Trophoblast cell (in vitro differentiated cells and primary cell): ENCODE data around the gene RSAD1.

ENCODE experiments used
- DNase-seq, 2 donors: peaks; one replicate each; pipeline ENCODE4 v3.0.0-alpha.2; 2016
- H2AFZ ChIP-seq: 2 replicates; pipeline ENCODE4 v1.6.1; 2013; ENCODE audit warnings: low read length, moderate library complexity, mild to moderate bottlenecking; ENCODE audit not compliant: insufficient read depth, poor library complexity
- H2AK5ac ChIP-seq: 2 replicates; pipeline ENCODE4 v1.6.1; 2013; ENCODE audit warnings: mild to moderate bottlenecking, low read length
- H2BK120ac ChIP-seq: 2 replicates; pipeline ENCODE4 v1.6.1; 2013; ENCODE audit warnings: low read length, mild to moderate bottlenecking, moderate library complexity; ENCODE audit not compliant: insufficient read depth, poor library complexity
- H2BK12ac ChIP-seq: 2 replicates; pipeline ENCODE4 v1.6.1; 2013; ENCODE audit warnings: mild to moderate bottlenecking, low read length, moderate library complexity
- H2BK5ac ChIP-seq: 2 replicates; pipeline ENCODE4 v1.6.1; 2013; ENCODE audit warnings: low read length, low read depth, moderate library complexity, mild to moderate bottlenecking; ENCODE audit not compliant: poor library complexity
- H3K14ac ChIP-seq: 2 replicates; pipeline ENCODE4 v1.6.1; 2013; ENCODE audit warnings: mild to moderate bottlenecking, low read length
- H3K18ac ChIP-seq: 2 replicates; pipeline ENCODE4 v1.6.1; 2013; ENCODE audit warnings: mild to moderate bottlenecking, low read length
- H3K23ac ChIP-seq: 2 replicates; pipeline ENCODE4 v1.6.1; 2013; ENCODE audit warnings: low read length
- H3K27ac ChIP-seq: 2 replicates; pipeline ENCODE4 v1.5.1; 2013; ENCODE audit warnings: low read depth, mild to moderate bottlenecking, inconsistent platforms, low read length, moderate library complexity
- H3K27me3 ChIP-seq: 2 replicates; pipeline ENCODE4 v1.6.1; 2013; ENCODE audit warnings: inconsistent platforms, mild to moderate bottlenecking, low read length, moderate library complexity; ENCODE audit not compliant: insufficient read depth
- H3K36me3 ChIP-seq, 2 experiments: 1 replicate in 1 of 2; 2 replicates in 1 of 2; pipeline ENCODE4 v1.6.1; 2013; ENCODE audit warnings: low read length in 2 of 2, mild to moderate bottlenecking in 2 of 2, moderate library complexity in 1 of 2; ENCODE audit not compliant: insufficient read depth in 2 of 2, control insufficient read depth in 1 of 2
- H3K4ac ChIP-seq: 2 replicates; pipeline ENCODE4 v1.6.1; 2013; ENCODE audit warnings: low read depth, mild to moderate bottlenecking, low read length, moderate library complexity
- H3K4me1 ChIP-seq, 2 experiments: 1 replicate in 1 of 2; 2 replicates in 1 of 2; pipeline ENCODE4 v1.6.1; 2013; ENCODE audit warnings: low read length in 2 of 2, mild to moderate bottlenecking in 2 of 2, moderate library complexity in 1 of 2; ENCODE audit not compliant: insufficient read depth in 2 of 2, control insufficient read depth in 1 of 2
- H3K4me2 ChIP-seq: 2 replicates; pipeline ENCODE4 v1.6.1; 2013; ENCODE audit warnings: inconsistent platforms, mild to moderate bottlenecking, low read length, moderate library complexity
- H3K4me3 ChIP-seq: 2 replicates; pipeline ENCODE4 v1.5.1; 2013; ENCODE audit warnings: mild to moderate bottlenecking, low read depth, low read length, inconsistent platforms
- H3K79me1 ChIP-seq: one replicate; pipeline ENCODE4 v1.6.1; 2013; ENCODE audit warnings: low read length
- H3K79me2 ChIP-seq: 2 replicates; pipeline ENCODE4 v1.6.1; 2013; ENCODE audit warnings: low read length, mild to moderate bottlenecking; ENCODE audit not compliant: control insufficient read depth, insufficient read depth, poor library complexity
- H3K9ac ChIP-seq: 2 replicates; pipeline ENCODE4 v1.6.1; 2013; ENCODE audit warnings: mild to moderate bottlenecking, low read length
- H3K9me3 ChIP-seq: 2 replicates; pipeline ENCODE4 v1.6.1; 2013; ENCODE audit warnings: low read depth, mild to moderate bottlenecking, control low read depth, inconsistent platforms, low read length; ENCODE audit not compliant: insufficient read depth
- H4K12ac ChIP-seq: 2 replicates; pipeline ENCODE4 v1.6.1; 2013; ENCODE audit warnings: low read depth, mild to moderate bottlenecking, low read length, moderate library complexity
- H4K8ac ChIP-seq: 2 replicates; pipeline ENCODE4 v1.6.1; 2013; ENCODE audit warnings: low read depth, mild to moderate bottlenecking, low read length, moderate library complexity
- H4K91ac ChIP-seq: one replicate; pipeline ENCODE4 v1.6.1; 2013; ENCODE audit warnings: low read depth, mild to moderate bottlenecking, low read length, moderate library complexity
- WGBS: extraction: QIAGEN DNeasy Blood & Tissue Kit; methylation state at CpG from one replicate; pipeline ENCODE4 v1.1.7; 2013; ENCODE audit warnings: missing lambda C conversion rate; ENCODE audit not compliant: insufficient read length, insufficient coverage; ENCODE audit errors: extremely low coverage; 5-methylcytosine and 5-hydroxymethylcytosine counted together

The RSAD1 gene

DNA sequence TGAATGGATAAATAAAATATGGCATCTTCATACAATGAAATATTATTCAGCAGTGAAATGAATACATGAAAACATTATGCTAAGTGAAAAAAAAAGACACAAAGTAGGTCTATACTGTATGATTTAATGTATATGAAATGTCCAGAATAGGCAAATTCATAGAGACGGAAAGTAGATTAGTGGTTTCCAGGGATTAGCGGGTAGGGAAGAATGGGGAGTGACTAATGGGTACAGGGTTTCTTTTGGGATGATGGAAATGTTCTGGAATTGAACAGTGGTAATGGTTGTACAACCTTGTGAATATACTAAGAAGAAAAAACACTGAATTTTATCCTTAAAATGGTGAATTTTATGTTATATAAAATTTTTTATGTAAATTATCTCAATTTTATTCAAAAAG, 21.1 kb downstream of the RSAD1 start:
- no peak overlapping the region for H3K4me3 ChIP-seq
- no peak for DNase-seq
- no peak overlapping the region for H3K27ac ChIP-seq
- H3K4me1 ChIP-seq, result peaks cover 5 to 6% of the 10 kb centered on the region in 2 experiments
- H2BK5ac ChIP-seq, result no peak overlapping the region
- no CpG with 5 or more reads among the region's 2 CpGs for WGBS
- no peak overlapping the region for H3K23ac ChIP-seq
- no peak overlapping the region for H2BK120ac ChIP-seq
- H2AK5ac ChIP-seq, result no peak overlapping the region
- no peak overlapping the region for H3K18ac ChIP-seq
- no peak overlapping the region for H4K12ac ChIP-seq
- H3K79me1 ChIP-seq, result no peaks in the 10 kb centered on the region
- H3K4me2 ChIP-seq, result no peak overlapping the region
- no peak overlapping the region for H3K14ac ChIP-seq
- H4K8ac ChIP-seq, result no peak overlapping the region
- H3K9ac ChIP-seq, result no peak overlapping the region
- no peak overlapping the region for H3K4ac ChIP-seq
- peaks cover 2% of the 10 kb centered on the region for H3K9me3 ChIP-seq
- H2BK12ac ChIP-seq, result no peak overlapping the region
- H3K36me3 ChIP-seq, result no peaks in the 10 kb centered on the region
- no peaks in the 10 kb centered on the region for H3K79me2 ChIP-seq
- no peak overlapping the region for H2AFZ ChIP-seq
- peaks cover 2% of the 10 kb centered on the region for H3K27me3 ChIP-seq
- H4K91ac ChIP-seq, result no peak overlapping the region

DNA sequence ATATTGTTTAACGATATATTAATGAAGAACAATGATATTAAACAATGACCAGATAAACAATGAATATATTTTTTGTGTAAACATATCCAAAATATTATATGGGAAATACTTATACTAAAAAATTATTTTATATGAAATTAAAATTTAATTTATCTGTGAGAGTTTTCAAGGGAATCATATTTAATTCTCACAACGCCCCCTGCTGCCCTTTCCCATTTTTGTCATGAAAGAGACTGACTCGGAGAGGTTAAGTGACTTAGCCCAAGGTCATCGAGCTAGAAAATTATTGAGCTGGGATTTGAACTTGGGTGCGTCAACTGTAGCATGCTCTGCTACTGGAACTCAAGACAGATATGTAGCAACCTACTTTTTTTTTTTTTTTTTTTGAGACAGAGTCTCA, 22.4 kb downstream of the RSAD1 start:
- H3K79me2 ChIP-seq, result no peaks in the 10 kb centered on the region
- H3K4ac ChIP-seq, result no peak overlapping the region
- no peak overlapping the region for H3K14ac ChIP-seq
- H3K4me2 ChIP-seq, result no peak overlapping the region
- H3K27ac ChIP-seq, result no peak overlapping the region
- no peak overlapping the region for H3K4me3 ChIP-seq
- no peak overlapping the region for H4K12ac ChIP-seq
- no peaks in the 10 kb centered on the region for H3K9me3 ChIP-seq
- no peaks in the 10 kb centered on the region for H3K36me3 ChIP-seq
- H2BK5ac ChIP-seq, result no peak overlapping the region
- H2AFZ ChIP-seq, result no peak overlapping the region
- no CpG with 5 or more reads among the region's 5 CpGs for WGBS
- H2AK5ac ChIP-seq, result no peak overlapping the region
- no peak overlapping the region for H2BK12ac ChIP-seq
- H4K8ac ChIP-seq, result no peak overlapping the region
- H3K9ac ChIP-seq, result no peak overlapping the region
- no peak overlapping the region for H4K91ac ChIP-seq
- no peak overlapping the region for H3K23ac ChIP-seq
- H3K18ac ChIP-seq, result no peak overlapping the region
- H3K27me3 ChIP-seq, result peaks cover 2% of the 10 kb centered on the region
- H3K4me1 ChIP-seq, result peaks cover 4 to 6% of the 10 kb centered on the region in 2 experiments
- DNase-seq, result peak in 1 of 2 donors; percentile 48
- no peaks in the 10 kb centered on the region for H3K79me1 ChIP-seq
- H2BK120ac ChIP-seq, result no peak overlapping the region

DNA sequence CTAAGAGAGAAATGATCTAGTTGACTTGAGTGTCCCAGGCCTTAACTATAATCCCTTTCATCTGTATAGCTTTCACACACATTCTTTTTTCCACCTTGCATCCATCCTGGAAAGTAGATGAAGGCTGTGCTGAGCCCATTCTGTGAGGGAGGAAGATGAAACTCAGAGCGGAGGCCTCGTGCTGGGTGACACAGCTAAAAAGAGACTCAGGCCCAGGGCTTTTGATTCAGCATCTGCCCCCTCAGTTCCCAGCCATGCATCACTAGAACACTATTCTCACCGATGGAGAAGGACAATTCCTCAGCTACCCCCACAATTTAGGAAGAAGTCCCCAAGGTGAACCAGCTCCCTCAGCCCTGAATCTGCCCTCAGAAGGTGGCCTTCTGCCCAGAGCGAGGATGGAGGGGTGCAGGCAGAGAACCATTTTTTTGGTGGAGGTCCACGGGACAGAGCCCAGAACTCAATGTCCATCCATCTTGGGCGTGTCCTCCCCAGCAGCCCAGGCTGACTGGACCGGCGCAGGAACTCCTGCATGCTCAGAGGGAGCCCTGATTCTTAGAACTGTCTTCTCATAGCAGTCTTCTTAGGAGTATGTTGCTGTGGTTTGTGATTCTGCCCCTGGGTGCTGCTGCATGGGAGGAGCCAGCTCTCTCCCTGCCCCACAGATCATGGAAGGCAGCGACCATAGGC, 23.8 kb downstream of the RSAD1 start:
- Histone ChIP-seq H4K8ac (no peak overlapping the region), H2AFZ (no peak overlapping the region), H4K91ac (no peak overlapping the region), H3K27ac (no peak overlapping the region), H2BK120ac (no peak overlapping the region), H3K4me3 (no peak overlapping the region), H3K14ac (no peak overlapping the region), H3K79me2 (no peaks in the 10 kb centered on the region), H3K18ac (no peak overlapping the region), H3K4me2 (no peak overlapping the region), H4K12ac (no peak overlapping the region), H3K4me1 (peaks cover 4 to 6% of the 10 kb centered on the region in 2 experiments), H3K9me3 (no peaks in the 10 kb centered on the region), H3K27me3 (peaks cover 2% of the 10 kb centered on the region), H3K79me1 (no peaks in the 10 kb centered on the region), H2AK5ac (no peak overlapping the region), H2BK5ac (no peak overlapping the region), H3K9ac (no peak overlapping the region), H3K23ac (no peak overlapping the region), H2BK12ac (no peak overlapping the region), H3K4ac (no peak overlapping the region), H3K36me3 (no peaks in the 10 kb centered on the region)
- DNase-seq, result no peak
- WGBS, result no CpG with 5 or more reads among the region's 9 CpGs

DNA sequence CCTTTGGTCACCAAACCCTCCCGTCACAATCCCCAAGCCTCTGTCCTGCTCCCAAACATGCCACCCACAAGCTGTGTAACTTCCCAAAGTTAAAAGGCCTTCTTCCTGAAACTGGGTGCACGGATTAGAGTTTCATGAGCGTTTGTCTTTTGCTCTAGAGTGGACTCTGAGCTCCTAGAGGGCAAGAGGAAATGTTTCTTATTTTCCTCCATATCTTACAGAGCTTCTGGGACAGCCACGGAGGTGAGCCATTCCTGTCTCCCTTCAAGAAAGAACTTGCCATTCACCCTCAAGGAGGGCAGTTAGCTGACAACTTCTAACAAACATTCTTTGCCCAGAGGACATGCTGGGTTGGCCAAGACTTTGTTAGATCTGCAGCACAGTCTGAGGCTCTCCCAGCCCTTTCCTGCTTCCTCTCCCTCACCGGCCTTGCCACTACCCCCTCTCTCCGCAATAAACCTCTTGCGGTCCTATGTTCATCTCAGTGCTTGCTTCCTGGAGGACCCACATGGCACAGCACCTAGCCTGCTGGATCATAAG, 27.0 kb downstream of the RSAD1 start:
- no peak overlapping the region for H4K91ac ChIP-seq
- H3K23ac ChIP-seq, result no peak overlapping the region
- no peak overlapping the region for H2BK12ac ChIP-seq
- no peak overlapping the region for H3K18ac ChIP-seq
- DNase-seq, result no peak
- H3K79me1 ChIP-seq, result peaks cover 13% of the 10 kb centered on the region
- H3K27ac ChIP-seq, result no peak overlapping the region
- H3K4ac ChIP-seq, result no peak overlapping the region
- H3K79me2 ChIP-seq, result peaks cover 5% of the 10 kb centered on the region
- H3K14ac ChIP-seq, result no peak overlapping the region
- no peak overlapping the region for H4K8ac ChIP-seq
- H3K4me3 ChIP-seq, result no peak overlapping the region
- no peak overlapping the region for H3K4me2 ChIP-seq
- H3K4me1 ChIP-seq, result peaks cover 11 to 12% of the 10 kb centered on the region in 2 experiments
- H3K9ac ChIP-seq, result no peak overlapping the region
- no peak overlapping the region for H2AK5ac ChIP-seq
- no peak overlapping the region for H4K12ac ChIP-seq
- H2AFZ ChIP-seq, result no peak overlapping the region
- H3K36me3 ChIP-seq, result no peaks in the 10 kb centered on the region
- H3K27me3 ChIP-seq, result peaks cover 2% of the 10 kb centered on the region
- H2BK120ac ChIP-seq, result no peak overlapping the region
- WGBS, result no CpG with 5 or more reads among the region's 7 CpGs
- no peak overlapping the region for H2BK5ac ChIP-seq
- no peaks in the 10 kb centered on the region for H3K9me3 ChIP-seq
